GM19025 (cell line): Measurements from ENCODE around the gene LARP1B.
"Not testable (repeated sequence)": the region's sequence is repeated elsewhere in the genome, so short reads cannot be mapped to it uniquely, and the experiment has no call there.

ENCODE experiments used
- ATAC-seq: cut with Tn5 transposase; IDR thresholded peaks from one replicate; pipeline ENCODE4 v1.9.1; 2021; ENCODE audit warnings: mild to moderate bottlenecking, low read depth, moderate library complexity; ENCODE audit not compliant: unreplicated experiment

Gene LARP1B

GRCh38 chr4:128130621-128131020 is 69.5 kb downstream of the LARP1B start:
- no peak for ATAC-seq

GRCh38 chr4:128134925-128135324 is 73.8 kb downstream of the LARP1B start:
- ATAC-seq, result no peak

GRCh38 chr4:128135391-128135790 is 74.3 kb downstream of the LARP1B start:
- no peak for ATAC-seq

- ATAC-seq, result no peak
These were observed 80.8 kb downstream of the LARP1B start for GRCh38 chr4:128141866-128142265.

GRCh38 chr4:128145727-128146126 is 84.6 kb downstream of the LARP1B start:
- no peak for ATAC-seq

- no peak for ATAC-seq
These were observed 92.7 kb downstream of the LARP1B start for GRCh38 chr4:128153800-128154199.

DNA sequence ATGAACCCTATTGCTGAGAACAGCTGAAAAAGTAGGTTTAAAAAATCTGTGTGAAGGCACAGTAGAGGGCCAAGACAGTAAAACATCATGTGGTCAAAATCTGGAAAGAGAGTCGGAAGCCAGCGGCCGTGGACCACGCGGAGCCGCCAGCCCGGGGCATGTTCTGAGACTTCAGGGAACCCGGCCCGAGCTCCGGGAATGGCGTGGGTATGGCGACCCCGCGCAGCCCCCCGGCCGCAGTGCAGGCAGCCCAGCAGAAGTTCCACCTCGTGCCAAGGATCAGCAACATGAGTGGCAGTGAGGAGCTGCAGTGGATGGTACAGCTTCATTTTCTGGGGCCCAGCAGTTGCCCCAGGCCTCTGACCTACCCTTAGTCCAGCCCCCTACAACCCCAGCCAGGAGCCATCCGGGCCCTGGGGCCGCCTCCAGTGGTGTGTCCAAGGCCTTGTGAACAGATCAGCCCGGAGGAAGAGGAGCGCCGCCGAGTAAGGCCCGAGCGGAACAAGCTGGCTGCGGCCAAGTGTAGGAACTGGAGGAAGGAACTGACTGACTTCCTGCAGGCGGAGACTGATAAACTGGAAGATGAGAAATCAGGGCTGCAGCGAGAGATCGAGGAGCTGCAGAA is 94.2 kb downstream of the LARP1B start:
- no peak for ATAC-seq

- no peak for ATAC-seq
These were observed 94.9 kb downstream of the LARP1B start for GRCh38 chr4:128155874-128156456.

DNA sequence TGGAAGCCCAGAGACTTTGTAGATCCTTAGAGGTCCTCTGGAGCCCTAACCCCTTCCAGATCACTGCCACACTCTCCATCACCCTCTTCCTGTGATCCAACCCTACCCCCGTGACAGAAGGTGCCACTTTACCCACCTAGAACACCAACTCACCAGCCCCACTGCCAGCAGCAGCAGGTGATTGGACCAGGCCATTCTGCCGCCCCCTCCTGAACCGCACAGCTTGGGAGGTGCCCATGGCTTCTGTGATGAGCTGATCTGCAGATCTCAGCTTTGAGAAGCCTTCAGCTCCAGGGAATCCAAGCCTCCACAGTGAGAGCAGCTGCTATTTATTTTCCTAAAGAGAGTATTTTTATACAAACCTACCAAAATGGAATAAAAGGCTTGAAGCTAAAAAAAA is 95.4 kb downstream of the LARP1B start:
- not testable (repeated sequence) for ATAC-seq

- no peak for ATAC-seq
These were observed 97.8 kb downstream of the LARP1B start for GRCh38 chr4:128158894-128159293.

GRCh38 chr4:128159967-128160366 is 98.9 kb downstream of the LARP1B start:
- no peak for ATAC-seq

DNA sequence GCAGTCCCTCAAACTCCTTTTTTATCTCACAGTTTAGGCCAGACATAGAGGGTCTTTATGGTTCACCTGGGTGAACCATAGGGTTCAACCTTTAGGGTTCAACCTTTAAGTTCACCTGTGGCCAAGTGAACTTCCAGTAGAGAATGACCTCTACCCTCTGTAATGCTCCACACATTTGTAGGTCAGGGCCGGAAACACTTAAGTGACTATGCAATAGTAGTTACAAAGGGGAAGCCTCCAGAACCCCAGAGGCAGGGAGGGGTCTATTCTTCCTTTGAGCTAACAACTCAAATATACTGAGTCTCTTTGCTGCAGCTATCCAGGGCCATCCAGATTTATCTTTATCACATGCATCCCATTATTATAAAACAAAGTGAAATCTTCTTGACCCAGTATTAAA is 100.0 kb downstream of the LARP1B start:
- ATAC-seq, result no peak

- no peak for ATAC-seq
These were observed 101.3 kb downstream of the LARP1B start for GRCh38 chr4:128162434-128162833.

DNA sequence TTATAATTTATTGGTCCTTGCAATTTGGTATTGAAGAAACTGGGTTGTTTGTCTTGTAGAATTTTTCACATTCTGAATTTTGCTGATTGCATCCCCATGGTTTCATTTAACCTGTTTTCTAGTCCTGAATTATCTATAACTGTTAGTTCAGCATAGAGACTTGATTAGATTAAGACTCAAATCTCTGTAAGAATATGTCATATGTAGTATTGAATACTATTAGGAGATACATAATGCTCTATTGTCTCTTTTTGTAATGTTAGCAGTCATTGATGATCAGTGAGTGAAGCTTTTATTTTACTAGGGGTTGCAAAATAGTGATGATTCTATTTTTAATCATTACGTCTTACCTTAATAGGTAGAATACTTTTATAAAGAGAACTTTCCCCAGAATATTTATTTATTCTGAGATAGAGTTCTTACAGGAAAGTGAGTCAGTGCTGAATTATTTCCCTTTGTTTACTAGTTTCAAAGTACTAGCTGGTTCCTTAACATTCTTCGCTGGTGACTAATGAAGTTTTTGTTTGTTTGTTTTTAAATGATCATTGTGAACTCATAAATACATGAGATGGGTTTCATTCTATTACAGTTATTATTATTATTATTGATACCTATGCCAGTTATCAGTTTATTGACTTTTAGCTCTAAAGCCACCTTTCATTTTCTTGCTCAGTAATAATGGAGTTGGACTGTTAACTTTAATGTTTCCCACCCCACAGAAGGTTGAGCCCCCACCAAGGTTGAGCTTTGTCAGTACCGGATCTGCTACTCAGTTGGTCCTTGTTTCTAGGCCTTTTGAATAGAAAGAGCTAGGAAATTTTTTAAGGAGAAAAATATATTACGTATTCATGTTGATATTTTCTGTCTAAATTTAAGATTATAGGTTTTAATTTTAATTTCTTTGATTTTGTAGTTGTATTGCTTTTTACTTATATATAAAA is 102.3 kb downstream of the LARP1B start:
- ATAC-seq, result no peak

GRCh38 chr4:128166982-128167381 is 105.9 kb downstream of the LARP1B start:
- ATAC-seq, result no peak

- no peak for ATAC-seq
These were observed 107.6 kb downstream of the LARP1B start for GRCh38 chr4:128168701-128169100.

GRCh38 chr4:128169245-128169644 is 108.1 kb downstream of the LARP1B start:
- no peak for ATAC-seq

- ATAC-seq, result no peak
These were observed 115.5 kb downstream of the LARP1B start for GRCh38 chr4:128176643-128177042.

GRCh38 chr4:128177498-128177897 is 116.4 kb downstream of the LARP1B start:
- ATAC-seq, result no peak

DNA sequence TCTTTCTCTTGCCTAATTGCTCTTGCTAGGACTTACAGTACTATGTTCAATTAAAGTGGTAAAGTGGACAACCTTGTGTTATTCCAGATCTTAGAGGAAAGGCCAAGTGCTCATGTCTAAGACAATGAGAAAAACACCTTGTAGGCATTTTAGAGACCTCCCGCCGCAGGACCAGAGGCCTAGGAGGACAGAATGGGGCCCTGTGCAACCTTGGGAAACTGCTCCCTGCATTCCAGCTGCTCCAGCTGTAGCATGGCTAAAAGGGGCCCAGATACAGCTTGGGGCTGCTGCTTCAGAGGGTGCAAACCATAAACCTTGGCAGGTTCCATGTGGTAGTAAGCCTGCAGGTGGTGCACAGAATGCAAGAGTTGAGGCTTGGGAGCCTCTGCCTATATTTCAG is 125.5 kb downstream of the LARP1B start:
- no peak for ATAC-seq

- peak; percentile 100 for ATAC-seq
These were observed 130.1 kb downstream of the LARP1B start for GRCh38 chr4:128191115-128191781.
